ENCODE measurements around the gene NLRP9.

NLRP9 gene

DNA sequence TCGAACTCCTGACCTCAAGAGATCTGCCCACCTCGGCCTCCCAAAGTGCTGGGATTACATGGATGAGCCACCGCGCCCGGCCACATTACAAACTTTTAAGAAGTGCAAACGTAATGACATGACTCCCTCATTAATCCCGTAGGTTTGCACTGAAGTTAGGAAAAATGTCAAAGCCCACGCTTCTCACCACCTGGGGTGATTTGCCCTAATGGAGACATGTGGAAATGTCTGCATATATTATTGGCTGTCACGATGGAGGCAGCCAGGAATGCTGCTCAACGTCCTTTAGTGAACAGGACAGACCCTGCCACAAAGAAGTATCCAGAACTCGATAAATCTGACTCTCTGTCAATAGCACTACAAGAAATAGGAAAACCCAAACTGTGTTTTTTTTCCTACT, 21.0 kb downstream of the NLRP9 start:
- no peak for DNase-seq (ENCODE audit: low spot score)
- TF ChIP-seq CTCF (IDR thresholded peaks at IDR 0.05; ENCODE audit: extremely low read depth, insufficient read depth, missing control alignments): no peak
- in situ Hi-C loops (cut with MboI; ENCODE audit: low pct_unique_long_range_greater_than_20kb, low sequenced_read_pairs, unreplicated experiment): no loop called here

- in situ Hi-C loops (cut with MboI; ENCODE audit: low pct_unique_long_range_greater_than_20kb, low sequenced_read_pairs, unreplicated experiment): no loop called here
- no peak for DNase-seq (ENCODE audit: low spot score)
- TF ChIP-seq CTCF (IDR thresholded peaks at IDR 0.05; ENCODE audit: extremely low read depth, insufficient read depth, missing control alignments): no peak
These were observed 21.7 kb downstream of the NLRP9 start for GRCh38 chr19:55716531-55716930.

GRCh38 chr19:55712804-55713631, 25.2 kb downstream of the NLRP9 start:
- DNase-seq (ENCODE audit: low spot score): no peak
- TF ChIP-seq CTCF (IDR thresholded peaks at IDR 0.05; ENCODE audit: extremely low read depth, insufficient read depth, missing control alignments): no peak
- in situ Hi-C loops (cut with MboI; ENCODE audit: low pct_unique_long_range_greater_than_20kb, low sequenced_read_pairs, unreplicated experiment): no loop called here

DNA sequence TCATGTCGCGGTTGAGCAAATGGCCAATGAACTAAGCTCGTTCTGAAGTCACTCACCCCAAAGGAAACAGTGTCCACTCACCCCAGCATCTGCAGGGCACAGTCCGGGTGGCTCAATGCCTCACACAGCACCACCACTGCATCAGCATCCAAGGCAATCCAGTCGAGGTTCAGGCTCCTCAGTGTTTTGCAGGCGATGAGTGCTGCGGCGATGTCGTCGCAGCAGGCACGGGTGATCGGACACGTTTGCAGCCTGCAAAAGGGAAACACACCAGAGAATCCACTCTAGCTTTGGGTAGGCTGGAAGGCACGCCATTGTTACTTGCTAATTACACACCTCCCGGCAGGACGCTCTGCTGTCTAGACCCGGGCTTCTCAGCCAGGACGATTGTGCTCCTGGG, 26.5 kb downstream of the NLRP9 start:
- in situ Hi-C loops (cut with MboI; ENCODE audit: low pct_unique_long_range_greater_than_20kb, low sequenced_read_pairs, unreplicated experiment): no loop called here
- TF ChIP-seq CTCF (IDR thresholded peaks at IDR 0.05; ENCODE audit: extremely low read depth, insufficient read depth, missing control alignments): no peak
- DNase-seq (ENCODE audit: low spot score): no peak

- TF ChIP-seq CTCF (IDR thresholded peaks at IDR 0.05; ENCODE audit: extremely low read depth, insufficient read depth, missing control alignments): no peak
- no peak for DNase-seq (ENCODE audit: low spot score)
- in situ Hi-C loops (cut with MboI; ENCODE audit: low pct_unique_long_range_greater_than_20kb, low sequenced_read_pairs, unreplicated experiment): no loop called here
These were observed 32.2 kb downstream of the NLRP9 start for GRCh38 chr19:55705972-55706371.

DNA sequence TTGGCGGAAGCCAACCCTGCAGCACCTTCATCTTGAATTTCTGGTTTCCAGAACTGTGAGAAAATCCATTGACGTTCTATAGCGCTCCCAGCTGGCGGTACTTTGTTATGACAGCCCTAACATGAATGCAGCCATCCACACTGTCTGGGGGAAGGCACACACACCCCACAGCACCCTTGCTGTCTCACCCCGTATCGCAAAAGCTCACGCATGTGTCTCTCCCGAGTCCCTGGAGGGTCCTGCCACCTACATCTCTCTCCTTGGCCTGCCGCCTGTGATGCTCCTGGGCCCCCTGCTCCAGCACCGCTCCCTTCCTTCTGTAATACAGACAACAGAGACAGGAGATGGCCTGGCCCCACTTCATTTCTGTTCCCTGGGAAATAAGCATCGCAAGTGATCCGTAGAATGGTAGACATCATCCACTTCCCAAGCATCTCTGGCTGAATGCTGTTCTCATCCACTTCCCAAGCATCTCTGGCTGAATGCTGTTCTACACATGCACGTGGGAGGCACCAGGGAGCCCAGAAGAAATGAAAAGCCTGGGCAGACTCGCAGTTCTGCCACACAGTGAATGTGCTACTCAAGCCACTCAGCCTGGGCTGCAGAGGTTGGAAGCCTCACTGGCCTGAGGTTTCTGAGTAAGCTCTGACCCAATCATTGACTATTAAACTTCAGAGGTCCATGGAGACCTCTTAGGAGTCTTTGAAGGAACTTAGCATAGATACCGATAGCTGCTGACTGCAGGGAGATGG, 33.5 kb downstream of the NLRP9 start:
- in situ Hi-C loops (cut with MboI; ENCODE audit: low pct_unique_long_range_greater_than_20kb, low sequenced_read_pairs, unreplicated experiment): no loop called here
- DNase-seq (ENCODE audit: low spot score): no peak
- peak; percentile 22 for TF ChIP-seq CTCF (IDR thresholded peaks at IDR 0.05; ENCODE audit: extremely low read depth, insufficient read depth, missing control alignments)
